Stimulated activated CD8-positive, alpha-beta memory T cell treated with anti-CD3 and anti-CD28 coated beads, Interleukin-12 subunit alpha, Interleukin-12 subunit beta, amount 100 ng/mL, for 1 hour (primary cell): ENCODE measurements around the gene DSC3.

Source experiments
- DNase-seq: peaks from one replicate; pipeline ENCODE4 v3.0.0-alpha.2; 2020; ENCODE audit warnings: low read depth

DSC3 gene

DNA sequence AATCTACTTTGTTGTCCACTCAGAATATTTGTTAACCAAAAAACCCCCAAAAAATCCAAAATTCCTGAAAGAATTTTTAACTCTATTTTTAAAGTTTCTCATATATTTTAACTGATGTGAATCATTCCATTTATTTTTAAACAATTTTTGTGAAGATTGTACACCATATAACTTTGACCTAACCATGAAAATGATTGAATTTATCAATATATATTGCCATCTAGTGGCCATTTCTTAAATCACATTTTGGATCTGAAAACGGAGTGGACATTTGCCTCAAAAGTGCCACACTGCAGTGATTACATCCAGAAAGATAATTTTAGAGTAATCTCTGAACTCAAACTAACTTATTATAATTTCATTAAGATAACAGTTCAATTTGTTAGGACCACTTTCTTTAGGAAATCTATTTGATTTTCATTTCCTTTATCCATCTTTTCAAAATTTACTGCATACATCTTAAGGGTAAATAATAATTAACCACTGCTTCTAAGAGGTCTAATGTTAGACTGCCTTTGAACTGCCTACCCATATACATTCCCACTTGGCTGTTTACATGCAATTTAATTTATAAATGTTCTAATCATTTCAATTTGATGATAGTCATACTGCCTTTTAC is 71.1 kb downstream of the DSC3 start:
- DNase-seq: no peak

DNA sequence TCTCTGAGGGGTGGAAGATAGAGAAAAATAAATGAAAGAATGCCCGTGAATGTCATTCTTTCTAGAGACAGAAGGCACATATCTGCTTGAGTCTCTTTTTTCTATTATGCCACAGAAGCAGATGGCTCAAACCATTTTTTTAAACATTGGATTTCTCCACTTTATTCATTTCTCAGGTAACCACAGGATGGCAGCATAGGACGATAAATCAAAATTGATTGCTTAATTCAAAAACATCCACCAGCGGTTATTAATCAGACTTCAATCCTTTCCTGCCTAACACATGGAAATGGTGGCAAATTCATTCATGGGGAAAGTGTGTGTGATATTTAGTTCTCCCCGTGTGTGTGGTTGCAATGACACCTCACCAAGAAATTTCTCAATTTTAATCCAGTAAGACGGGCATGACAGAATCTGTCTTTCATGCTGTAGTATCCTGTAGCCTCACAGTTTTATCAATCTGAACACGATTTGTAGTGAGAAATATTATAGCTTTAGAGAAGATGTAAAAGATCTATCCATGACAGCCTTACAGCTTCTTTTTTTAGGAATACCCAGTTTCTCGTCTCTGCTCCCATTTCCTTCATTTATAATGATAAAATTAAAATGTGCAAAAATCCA is 72.2 kb downstream of the DSC3 start:
- DNase-seq: no peak

DNA sequence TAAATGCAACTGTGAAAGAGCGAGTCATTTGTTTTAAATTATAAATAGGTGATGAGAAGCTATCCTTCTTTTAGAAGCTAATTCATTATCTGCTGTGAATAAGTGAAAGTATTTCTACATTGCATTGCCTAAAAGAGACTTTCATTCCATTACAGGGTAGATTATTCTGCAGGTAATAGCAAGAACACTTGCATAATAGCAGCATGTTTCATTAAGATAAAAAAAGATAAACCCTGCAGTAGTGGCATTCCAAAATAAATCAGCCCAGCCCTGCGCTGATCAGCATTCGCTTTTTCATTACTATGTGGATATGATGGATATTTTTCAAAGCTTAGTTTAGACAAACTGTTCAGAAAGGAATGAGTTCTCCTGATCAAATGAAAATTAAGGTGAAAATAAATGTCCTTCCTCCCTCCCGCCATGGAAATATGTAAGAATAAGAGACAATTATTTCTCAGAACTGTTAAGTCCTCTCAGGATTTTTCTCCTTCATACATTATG is 72.8 kb downstream of the DSC3 start:
- no peak for DNase-seq

DNA sequence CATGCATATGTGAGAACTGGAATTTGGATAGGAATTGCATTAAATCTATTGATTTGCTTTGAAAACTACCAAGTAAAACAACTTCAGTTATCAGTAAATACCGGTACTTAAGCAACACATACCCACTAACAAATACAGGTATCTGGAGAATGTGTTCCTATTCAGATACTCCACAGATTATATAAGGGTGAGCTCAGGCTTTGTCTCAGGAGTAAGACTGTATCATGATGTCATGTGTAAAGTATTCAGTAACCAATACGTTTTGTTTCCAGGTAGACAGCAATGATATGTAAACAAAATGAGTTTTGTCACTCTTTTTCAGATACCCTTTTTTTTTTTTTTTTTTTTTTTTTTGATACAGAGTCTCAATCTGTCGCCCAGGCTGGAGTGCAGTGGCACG is 74.8 kb downstream of the DSC3 start:
- no peak for DNase-seq

DNA sequence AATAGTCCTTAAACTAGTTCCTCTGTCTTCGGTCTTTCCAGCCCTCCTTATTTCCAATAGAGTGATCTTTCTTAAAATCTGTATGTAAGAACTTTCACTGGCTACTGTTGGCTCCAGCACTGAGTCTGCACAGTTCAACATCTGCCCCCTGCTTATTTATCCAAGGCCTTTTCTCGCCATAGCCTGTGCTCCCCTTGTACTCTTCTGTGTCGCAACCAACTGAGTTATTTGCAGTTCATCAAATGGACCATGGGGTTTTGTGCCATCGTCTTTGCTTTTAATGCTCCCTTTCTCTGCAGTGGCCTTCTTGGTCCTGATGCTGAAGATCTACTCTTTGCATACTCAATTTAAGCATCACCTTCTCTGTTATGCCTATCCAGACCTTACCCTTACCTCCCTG is 77.3 kb downstream of the DSC3 start:
- DNase-seq: no peak

DNA sequence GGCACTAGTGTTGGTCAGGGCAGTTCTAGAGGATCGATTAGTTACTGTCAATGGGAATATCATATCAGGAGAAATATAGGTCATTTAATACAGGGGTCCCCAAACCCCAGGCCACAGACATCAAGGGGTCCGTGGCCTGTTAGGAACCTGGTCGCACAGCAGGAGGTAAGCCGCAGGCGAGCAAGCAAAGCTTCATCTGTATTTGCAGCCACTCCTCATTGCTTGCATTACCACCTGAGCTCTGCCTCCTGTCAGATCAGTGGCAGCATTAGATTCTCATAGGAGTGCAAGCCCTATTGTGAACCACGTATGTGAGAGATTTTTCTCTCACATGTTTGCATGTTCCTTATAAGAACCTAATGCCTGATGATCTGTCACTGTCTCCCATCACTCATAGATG is 81.9 kb downstream of the DSC3 start:
- no peak for DNase-seq

DNA sequence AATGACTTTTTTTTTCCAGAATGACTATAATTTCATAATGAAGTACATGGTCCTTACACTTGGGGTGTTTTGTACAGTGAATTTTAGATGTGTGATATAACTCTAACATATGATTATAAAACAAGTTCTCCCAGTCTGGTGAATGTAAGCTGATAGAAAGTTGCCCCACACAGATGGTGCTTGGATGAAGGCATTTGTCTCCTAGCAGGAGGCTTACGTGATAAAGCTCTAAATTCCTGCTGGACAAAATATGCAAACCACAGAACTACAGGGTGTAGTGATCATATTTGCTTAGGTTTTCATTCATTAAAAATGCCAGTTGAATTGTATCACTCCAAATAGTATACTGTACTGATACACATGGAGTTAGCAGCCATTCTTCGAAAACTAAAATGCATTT is 85.5 kb downstream of the DSC3 start:
- DNase-seq: no peak

DNA sequence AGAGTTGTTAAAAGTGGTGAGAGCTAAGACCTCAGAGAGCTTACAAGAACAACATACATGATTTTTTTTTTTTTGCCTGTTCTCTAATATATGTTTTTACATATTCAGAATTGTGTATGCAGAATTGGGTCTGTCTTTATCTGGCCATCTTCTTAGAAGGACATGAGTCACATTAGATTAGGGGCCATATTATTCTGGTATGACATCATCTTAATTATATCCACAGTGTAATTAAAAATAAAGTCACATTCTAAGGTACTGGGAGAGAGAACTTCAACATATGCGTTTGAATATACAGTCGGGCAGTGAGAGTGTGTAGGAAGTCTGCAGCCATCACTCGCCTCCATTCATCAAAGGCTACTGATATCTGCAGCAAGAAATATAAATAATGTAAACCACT is 88.3 kb downstream of the DSC3 start:
- DNase-seq: no peak

DNA sequence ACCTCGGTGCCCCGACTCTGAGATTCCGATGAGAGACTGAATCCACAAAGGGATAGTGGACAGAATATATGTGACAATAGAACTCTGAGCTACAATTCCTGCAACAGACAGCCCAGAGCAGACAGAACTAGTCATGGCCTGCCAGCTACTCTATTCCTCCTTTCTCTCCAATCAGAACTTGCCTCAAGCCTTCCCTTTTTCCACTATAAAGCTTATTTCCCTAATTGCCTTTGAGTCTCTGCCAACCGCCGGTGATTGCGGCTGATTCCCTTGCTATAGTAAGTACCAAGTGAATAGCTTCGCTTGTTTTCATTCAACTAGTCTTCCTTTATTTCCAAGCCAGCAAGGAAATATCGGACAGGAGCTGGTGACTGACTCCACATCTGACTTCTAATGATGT is 96.8 kb downstream of the DSC3 start:
- DNase-seq: no peak

DNA sequence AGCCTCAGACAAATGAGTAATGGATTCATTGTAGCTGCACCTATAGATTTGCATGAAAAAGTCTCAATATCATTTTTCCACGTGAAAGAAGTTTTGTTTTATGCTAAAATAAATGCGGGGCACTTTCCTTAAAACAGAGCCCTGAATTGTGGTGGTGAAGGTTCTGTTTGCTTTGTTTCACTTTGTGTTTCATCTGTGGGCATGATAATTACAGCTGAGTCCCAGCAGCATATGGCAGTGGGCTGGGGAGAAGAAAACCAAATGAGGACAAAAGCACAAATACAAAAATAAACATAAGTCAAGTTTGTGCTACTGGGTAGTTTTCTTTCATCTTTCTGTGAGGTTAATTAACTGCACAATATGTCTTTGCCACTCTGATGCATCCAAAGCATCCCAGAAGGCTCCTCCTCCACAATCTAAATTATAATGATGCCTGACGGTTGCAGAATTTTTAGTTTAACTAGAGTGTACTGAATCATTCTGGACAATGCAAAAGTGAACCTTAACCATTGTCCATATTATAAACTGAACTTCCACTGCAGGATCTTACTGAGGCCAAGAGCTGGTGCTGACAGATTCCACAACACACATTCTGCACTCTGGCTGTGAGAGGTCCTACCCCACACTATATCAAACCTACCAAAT is 97.6 kb downstream of the DSC3 start:
- no peak for DNase-seq

DNA sequence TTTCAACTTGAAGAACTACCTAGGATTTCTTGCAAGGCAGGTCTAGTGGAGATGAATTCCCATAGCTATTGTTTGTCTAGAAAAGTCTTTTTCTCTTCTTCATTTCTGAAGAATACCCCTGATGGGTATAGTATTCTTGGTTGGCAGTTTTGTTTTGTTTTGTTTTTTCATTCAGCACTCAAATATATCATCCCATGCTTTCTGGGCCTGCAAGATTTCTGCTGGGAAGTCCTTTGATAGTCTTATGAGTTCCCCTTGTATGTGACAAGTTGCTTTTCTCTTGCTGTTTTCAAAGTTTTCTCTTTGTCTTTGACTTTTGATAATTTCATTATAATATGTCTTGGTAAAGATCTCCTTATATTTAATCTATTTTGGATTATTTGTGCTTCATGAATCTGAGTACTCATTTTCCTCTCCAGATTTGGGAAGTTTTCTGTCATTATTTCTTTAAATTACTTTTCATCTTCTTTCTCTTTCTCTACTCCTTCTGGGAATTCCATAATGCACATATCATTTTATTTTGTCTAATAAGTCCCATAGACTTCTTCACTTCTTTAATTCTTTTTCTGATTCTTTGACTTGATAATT is 101.5 kb downstream of the DSC3 start:
- no peak for DNase-seq
